ENCODE results near the gene KLF3. TPM values are rescaled to one million over a fixed set of nuclear protein-coding genes. Genes with fewer than 3 reads are reported as not detected.
A peak's percentile ranks its signal among the peaks of the same experiment; 100 is the strongest.

The KLF3 gene
- total and polyA plus RNA-seq, 2 of the 4 experiments (the other 2 are of a cell fraction) = 8.2 to 12.6 TPM

DNA sequence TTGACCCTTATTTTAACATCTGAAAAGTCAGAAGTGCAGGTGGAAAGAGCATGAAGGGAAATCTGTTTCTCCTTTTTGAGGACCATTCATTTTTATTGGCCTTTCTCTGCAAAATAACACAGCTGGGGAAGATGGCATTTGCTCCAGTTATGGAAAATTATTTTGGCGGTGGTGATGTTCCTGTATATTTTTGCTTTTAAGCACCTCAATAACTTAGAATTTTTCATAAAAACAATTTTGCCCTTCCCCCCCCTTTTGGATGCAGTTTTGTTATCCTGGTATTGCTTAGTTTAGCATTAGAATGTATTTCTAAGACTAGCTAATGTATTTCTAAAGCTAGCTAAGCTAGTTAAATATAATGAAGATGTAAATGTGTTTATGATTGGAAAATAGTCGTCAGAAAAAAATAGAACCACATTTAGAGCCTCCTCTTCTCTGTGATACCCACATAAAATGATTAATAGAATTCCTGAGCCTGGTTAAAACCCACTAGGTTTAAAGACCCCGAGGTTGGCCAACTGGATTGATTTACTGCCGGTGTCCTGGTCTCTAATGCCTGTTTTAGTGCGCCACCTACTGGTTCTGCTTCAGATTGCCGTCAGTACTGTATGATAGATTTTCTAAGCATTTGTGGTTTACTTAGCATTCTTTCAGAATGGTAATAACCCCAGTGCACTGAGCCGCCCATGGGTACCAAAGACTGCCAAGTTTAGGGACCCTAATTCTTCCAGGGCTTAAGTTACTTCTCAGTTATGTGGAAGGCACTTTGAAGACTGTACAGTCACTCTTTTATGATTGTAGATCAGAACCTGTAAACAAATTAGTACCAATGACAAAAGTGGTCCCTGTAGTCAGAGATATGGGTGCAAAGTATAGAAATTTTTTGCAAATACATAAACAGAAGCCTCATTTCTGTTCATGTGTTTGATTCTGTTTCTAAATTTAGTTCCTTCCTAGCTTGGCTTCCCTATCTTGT lies 11.4 kb downstream of the KLF3 start (continued):
- TF ChIP-seq RFX5 (IDR thresholded peaks at IDR 0.05; ENCODE audit: low read depth, low read length) (no peak), NFE2L2 (IDR thresholded peaks at IDR 0.05; ENCODE audit: low read depth, low read length) (no peak), CEBPB (IDR thresholded peaks at IDR 0.05; ENCODE audit: low read depth, low read length) (no peak)

DNA sequence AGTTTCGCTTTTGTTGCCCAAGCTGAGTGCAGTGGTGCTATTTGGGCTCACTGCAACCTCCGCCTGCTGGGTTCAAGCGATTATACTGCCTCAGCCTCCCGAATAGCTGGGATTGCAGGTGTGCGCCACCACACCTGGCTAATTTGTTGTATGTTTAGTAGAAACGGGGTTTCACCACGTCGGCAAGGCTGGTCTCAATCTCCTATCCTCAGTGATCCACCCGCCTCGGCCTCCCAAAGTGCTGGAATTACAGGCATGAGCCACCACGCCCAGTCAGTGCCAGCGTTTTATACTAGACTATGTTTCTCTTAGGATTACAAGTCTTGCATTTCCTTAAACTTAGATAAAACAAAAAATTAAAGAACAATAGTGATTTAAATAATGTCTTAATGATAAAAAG lies 13.0 kb downstream of the KLF3 start:
- ATAC-seq (ENCODE audit: low read depth) = no peak
- intact Hi-C loops (cut with micrococcal nuclease) = loop anchor here (5.0 kb wide), 1 partner anchor 180 kb away; the partner anchor contains the start of gene TLR6
- Histone ChIP-seq H3K27ac (ENCODE audit: insufficient read depth, low read length) (peak overlapping the region; percentile 13; the same call in 1 of the 2 replicates), H3K4me2 (ENCODE audit: low read depth, low read length) (no peak overlapping the region), H3K4me3 (ENCODE audit: insufficient read depth, low read depth, low read length) (no peak overlapping the region), H2BK20ac (ENCODE audit: low read depth, low read length) (no peak overlapping the region), H4K91ac (ENCODE audit: insufficient read depth, low read depth, low read length) (no peak overlapping the region), H3K9me3 (ENCODE audit: control insufficient read depth, insufficient read depth, low read length) (no peaks in the 10 kb centered on the region), H3K18ac (ENCODE audit: low read depth, low read length) (no peak overlapping the region), H2AK9ac (replicated peaks; ENCODE audit: low read depth, low read length, poor library complexity) (no peak overlapping the region), H3K9me1 (ENCODE audit: insufficient read depth, low read length) (peaks cover 32% of the 10 kb centered on the region), H3K14ac (replicated peaks; ENCODE audit: low read depth, low read length) (no peak overlapping the region), H4K20me1 (ENCODE audit: insufficient read depth, low read length) (peaks cover 85% of the 10 kb centered on the region), H3K56ac (ENCODE audit: extremely low read depth, insufficient read depth, low read length) (no peak overlapping the region), H2BK5ac (ENCODE audit: low read depth, low read length, poor library complexity, severe bottlenecking) (no peak overlapping the region), H2AK5ac (ENCODE audit: low read depth, low read length) (no peak overlapping the region), H2BK15ac (ENCODE audit: low read depth, low read length) (no peak overlapping the region), H2AFZ (replicated peaks; ENCODE audit: low read length, poor library complexity) (no peak overlapping the region), H4K5ac (ENCODE audit: low read depth, low read length) (no peak overlapping the region), H3K79me1 (ENCODE audit: low read depth in 1 of 2, low read length in 2 of 2) (peaks cover 36 to 75% of the 10 kb centered on the region in 2 experiments), H3K9ac (ENCODE audit: low read depth, low read length) (no peak overlapping the region), H2BK120ac (ENCODE audit: low read depth, low read length) (no peak overlapping the region), H3K4me1 (ENCODE audit: control insufficient read depth, insufficient read depth, low read length) (peaks cover 39% of the 10 kb centered on the region), H3K27me3 (ENCODE audit: control insufficient read depth, insufficient read depth, low read length) (no peaks in the 10 kb centered on the region), H4K8ac (ENCODE audit: low read depth in 2 of 2, low read length in 2 of 2) (no peak overlapping the region; a peak in 1 of 4 replicates), H3K23ac (ENCODE audit: low read depth, low read length) (no peak overlapping the region), H3K36me3 (ENCODE audit: control insufficient read depth, insufficient read depth, low read length) (peaks cover 8% of the 10 kb centered on the region), H3K4ac (ENCODE audit: low read depth, low read length) (no peak overlapping the region)
- BruUV-seq (replicated peaks) = no TSS peak
- dilution Hi-C loops (cut with HindIII; ENCODE audit: low sequenced_read_pairs, unreplicated experiment) = no loop called here
- no CpG with 5 or more reads among the region's 12 CpGs for WGBS, 2 experiments (ENCODE audit: extremely low coverage in 2 of 2, insufficient read length in 1 of 2)
- ChIA-PET CTCF (interaction anchor here (0.8 to 1.0 kb wide), 2 partner anchors 17 to 362 kb away, joined by 3 read pairs; no protein-coding TSS in a partner anchor), POLR2A (ENCODE audit: unreplicated experiment) (no interaction called here)
- in situ Hi-C loops (cut with MboI; ENCODE audit: low sequenced_read_pairs) = no loop called here
- TF ChIP-seq, protein P1, sequence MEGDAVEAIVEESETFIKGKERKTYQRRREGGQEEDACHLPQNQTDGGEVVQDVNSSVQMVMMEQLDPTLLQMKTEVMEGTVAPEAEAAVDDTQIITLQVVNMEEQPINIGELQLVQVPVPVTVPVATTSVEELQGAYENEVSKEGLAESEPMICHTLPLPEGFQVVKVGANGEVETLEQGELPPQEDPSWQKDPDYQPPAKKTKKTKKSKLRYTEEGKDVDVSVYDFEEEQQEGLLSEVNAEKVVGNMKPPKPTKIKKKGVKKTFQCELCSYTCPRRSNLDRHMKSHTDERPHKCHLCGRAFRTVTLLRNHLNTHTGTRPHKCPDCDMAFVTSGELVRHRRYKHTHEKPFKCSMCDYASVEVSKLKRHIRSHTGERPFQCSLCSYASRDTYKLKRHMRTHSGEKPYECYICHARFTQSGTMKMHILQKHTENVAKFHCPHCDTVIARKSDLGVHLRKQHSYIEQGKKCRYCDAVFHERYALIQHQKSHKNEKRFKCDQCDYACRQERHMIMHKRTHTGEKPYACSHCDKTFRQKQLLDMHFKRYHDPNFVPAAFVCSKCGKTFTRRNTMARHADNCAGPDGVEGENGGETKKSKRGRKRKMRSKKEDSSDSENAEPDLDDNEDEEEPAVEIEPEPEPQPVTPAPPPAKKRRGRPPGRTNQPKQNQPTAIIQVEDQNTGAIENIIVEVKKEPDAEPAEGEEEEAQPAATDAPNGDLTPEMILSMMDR (conservative IDR thresholded peaks at IDR 0.05; ENCODE audit: low read depth, low read length) = no peak
- no peak for TF ChIP-seq MAZ (IDR thresholded peaks at IDR 0.05; ENCODE audit: borderline replicate concordance, low read depth, low read length)
- DNase-seq = no peak
